SK-N-MC (cell line): ENCODE data around the gene SUFU.

Source experiments
- DNase-seq: peaks from one replicate; pipeline ENCODE4 v3.0.0-alpha.2; 2011; ENCODE audit warnings: low read depth, low spot score
- H3K27ac ChIP-seq: fragments of 200-600 bp; sonication (generic); 2 replicates; pipeline ENCODE4 v1.5.1; 2016; ENCODE audit warnings: mixed run types
- H3K36me3 ChIP-seq: fragments of 200-600 bp; sonication (generic); 2 replicates; pipeline ENCODE4 v1.6.1; 2017; ENCODE audit warnings: antibody characterized with exemption, low read length, mixed read lengths; ENCODE audit not compliant: insufficient read depth
- H3K4me3 ChIP-seq: fragments of 200-600 bp; sonication (generic); 2 replicates; pipeline ENCODE4 v1.5.1; 2016
- H3K9ac ChIP-seq: fragments of 200-600 bp; sonication (generic); 2 replicates; pipeline ENCODE4 v1.8.0; 2017; ENCODE audit warnings: mixed run types, mixed read lengths; ENCODE audit not compliant: insufficient read length
- H3K9me3 ChIP-seq: fragments of 200-600 bp; sonication (generic); 2 replicates; pipeline ENCODE4 v1.6.1; 2017; ENCODE audit warnings: low read depth, mild to moderate bottlenecking, antibody characterized with exemption, low read length, moderate library complexity, mixed read lengths
- EZH2 ChIP-seq: fragments of 200-600 bp; sonication (generic); IDR thresholded peaks from one replicate; pipeline ENCODE4 v1.6.1; 2017; ENCODE audit warnings: antibody characterized with exemption
- FOXP2 ChIP-seq: optimal IDR thresholded peaks from 2 replicates; pipeline ENCODE3; 2011; ENCODE audit warnings: mild to moderate bottlenecking, moderate library complexity; ENCODE audit not compliant: insufficient read depth; ENCODE audit errors: extremely low read length, control extremely low read depth
- POLR2AphosphoS5 ChIP-seq: IDR thresholded peaks from 2 replicates; pipeline ENCODE4 v1.6.1; 2012; ENCODE audit warnings: mild to moderate bottlenecking, low read depth, low read length, borderline replicate concordance

SUFU gene

GRCh38 chr10:102670065-102670670 lies 166.4 kb downstream of the SUFU start:
- Histone ChIP-seq H3K36me3 (no peaks in the 10 kb centered on the region), H3K9ac (no peak overlapping the region), H3K27ac (no peak overlapping the region), H3K9me3 (no peaks in the 10 kb centered on the region), H3K4me3 (no peak overlapping the region)
- DNase-seq = no peak
- TF ChIP-seq FOXP2 (no peak), POLR2AphosphoS5 (no peak), EZH2 (no peak)

DNA sequence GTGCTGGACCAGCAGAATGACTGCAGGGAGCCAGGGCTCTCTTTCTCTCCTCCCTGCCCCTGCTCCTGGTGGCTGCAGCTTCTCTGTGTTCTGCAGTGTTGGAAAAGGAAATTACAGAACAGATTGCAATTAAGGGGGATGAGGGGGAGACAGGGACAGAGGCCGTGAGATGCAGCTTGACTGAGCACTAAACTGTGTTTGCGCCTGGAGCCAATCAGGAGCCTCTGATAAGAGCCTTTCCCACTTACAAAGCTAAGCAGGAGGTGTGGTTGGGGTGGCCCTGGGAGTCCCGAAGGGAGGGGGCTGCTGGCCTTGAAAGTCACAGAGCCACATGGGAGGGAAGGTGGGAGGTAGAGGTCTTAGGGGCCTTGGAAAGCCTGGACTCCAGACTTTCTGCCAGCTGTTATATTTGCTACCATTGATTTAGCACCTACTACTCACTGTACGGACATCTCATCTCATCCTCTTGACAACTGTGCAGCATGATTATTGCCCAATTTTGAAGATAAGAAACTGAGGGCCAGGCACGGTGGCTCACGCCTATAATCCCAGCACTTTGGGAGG lies 167.2 kb downstream of the SUFU start:
- Histone ChIP-seq H3K4me3 (no peak overlapping the region), H3K9ac (no peak overlapping the region), H3K9me3 (no peaks in the 10 kb centered on the region), H3K27ac (no peak overlapping the region), H3K36me3 (no peaks in the 10 kb centered on the region)
- no peak for DNase-seq
- TF ChIP-seq POLR2AphosphoS5 (no peak), EZH2 (no peak), FOXP2 (no peak)

- H3K36me3 ChIP-seq = no peaks in the 10 kb centered on the region
- H3K9me3 ChIP-seq = no peaks in the 10 kb centered on the region
- H3K27ac ChIP-seq = no peak overlapping the region
- no peak for TF ChIP-seq POLR2AphosphoS5
- TF ChIP-seq FOXP2 = no peak
- no peak for TF ChIP-seq EZH2
- H3K9ac ChIP-seq = no peak overlapping the region
- no peak overlapping the region for H3K4me3 ChIP-seq
- no peak for DNase-seq
Measured at GRCh38 chr10:102673236-102673818, 169.6 kb downstream of the SUFU start.

GRCh38 chr10:102673819-102674511 lies 170.2 kb downstream of the SUFU start:
- no peak for DNase-seq
- H3K36me3 ChIP-seq = no peaks in the 10 kb centered on the region
- H3K27ac ChIP-seq = no peak overlapping the region
- no peak overlapping the region for H3K9ac ChIP-seq
- TF ChIP-seq EZH2 = no peak
- no peak for TF ChIP-seq POLR2AphosphoS5
- TF ChIP-seq FOXP2 = no peak
- H3K9me3 ChIP-seq = no peaks in the 10 kb centered on the region
- H3K4me3 ChIP-seq = no peak overlapping the region

- DNase-seq = no peak
- TF ChIP-seq FOXP2 = no peak
- TF ChIP-seq POLR2AphosphoS5 = no peak
- no peak for TF ChIP-seq EZH2
- no peaks in the 10 kb centered on the region for H3K36me3 ChIP-seq
- no peak overlapping the region for H3K9ac ChIP-seq
- H3K9me3 ChIP-seq = no peaks in the 10 kb centered on the region
- no peak overlapping the region for H3K27ac ChIP-seq
- H3K4me3 ChIP-seq = no peak overlapping the region
Measured at GRCh38 chr10:102674566-102674965, 170.8 kb downstream of the SUFU start.

GRCh38 chr10:102675011-102675665 lies 171.4 kb downstream of the SUFU start:
- Histone ChIP-seq H3K36me3 (no peaks in the 10 kb centered on the region), H3K4me3 (no peak overlapping the region), H3K9me3 (no peaks in the 10 kb centered on the region), H3K9ac (no peak overlapping the region), H3K27ac (no peak overlapping the region)
- no peak for TF ChIP-seq FOXP2
- TF ChIP-seq POLR2AphosphoS5 = no peak
- no peak for TF ChIP-seq EZH2
- DNase-seq = no peak

- no peak for TF ChIP-seq FOXP2
- no peak for TF ChIP-seq POLR2AphosphoS5
- no peak for DNase-seq
- Histone ChIP-seq H3K4me3 (no peak overlapping the region), H3K36me3 (no peaks in the 10 kb centered on the region), H3K9ac (no peak overlapping the region), H3K9me3 (no peaks in the 10 kb centered on the region), H3K27ac (no peak overlapping the region)
Measured at GRCh38 chr10:102675666-102676533, 172.1 kb downstream of the SUFU start.

DNA sequence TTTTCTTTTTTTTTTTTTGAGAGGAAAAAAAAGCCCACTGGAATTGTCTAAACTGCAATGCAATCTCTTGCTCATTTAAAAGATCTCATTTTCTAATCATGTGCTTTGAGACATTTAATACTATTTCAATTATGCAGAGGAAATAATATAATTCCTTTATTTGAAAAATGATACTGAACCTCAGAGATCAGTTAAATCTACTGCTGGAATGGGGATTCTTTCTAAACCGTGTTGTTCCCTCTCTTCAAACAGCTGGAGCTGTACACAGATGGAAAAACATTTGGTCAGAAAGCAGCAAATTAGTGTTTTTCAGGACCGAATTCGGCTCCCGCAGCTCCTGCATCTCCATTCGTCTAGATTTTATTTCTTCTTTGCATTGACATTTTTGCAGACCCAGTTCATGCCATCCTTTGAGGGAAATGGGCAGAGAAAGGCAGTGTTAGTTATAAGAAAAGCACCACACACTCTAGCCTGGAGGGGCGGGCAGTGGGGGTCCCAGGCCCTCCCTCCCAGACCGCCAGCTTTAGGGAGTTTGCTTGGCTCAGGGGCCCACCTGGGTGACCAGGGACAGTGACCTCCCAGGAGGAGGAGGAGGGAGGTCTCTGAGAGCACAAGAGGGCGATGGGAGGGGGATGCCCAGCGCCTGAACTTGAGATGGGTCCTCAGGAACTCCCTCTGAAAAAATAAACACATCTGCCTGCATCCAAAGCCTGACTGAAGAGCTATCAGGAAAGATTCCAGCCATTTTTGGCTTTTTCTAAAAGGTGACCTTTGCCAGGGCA lies 173.0 kb downstream of the SUFU start:
- no peak for DNase-seq
- Histone ChIP-seq H3K9ac (no peak overlapping the region), H3K27ac (no peak overlapping the region), H3K9me3 (no peaks in the 10 kb centered on the region), H3K36me3 (no peaks in the 10 kb centered on the region), H3K4me3 (no peak overlapping the region)
- TF ChIP-seq EZH2 (no peak), FOXP2 (no peak), POLR2AphosphoS5 (no peak)
